H4 (cell line): ENCODE measurements around the gene BTBD7. TPM values are rescaled to one million over a fixed set of nuclear protein-coding genes. Genes with fewer than 3 reads are reported as not detected.

Experiments
- DNase-seq: peaks from one replicate; pipeline ENCODE4 v3.0.0-alpha.2; 2015; ENCODE audit warnings: low spot score
- total RNA-seq: library from RNA; depleted of rRNA; stranded (reverse); fragments of >200 nt; shearing (Covaris generic); gene quantifications from 2 replicates; pipeline ENCODE4 v1.2.3, GENCODE V29; 2014; rRNA removed

Gene BTBD7
- total RNA-seq, 1 experiment from 2014 or later, result 11.0 TPM

GRCh38 chr14:93200553-93200952 lies 132.3 kb downstream of the BTBD7 start:
- no peak for DNase-seq

GRCh38 chr14:93199031-93199430 lies 133.8 kb downstream of the BTBD7 start:
- DNase-seq, result no peak

- no peak for DNase-seq
These were observed 137.4 kb downstream of the BTBD7 start for GRCh38 chr14:93195316-93195999.

Other genes starting within 250 kb of the BTBD7 start
- gene ITPK1, start 217.1 kb downstream of the BTBD7 start, total RNA-seq, result 18.8 and 24.0 TPM in 2 replicates
- 8.9 and 9.1 TPM in 2 replicates for gene MOAP1, start 148.1 kb downstream of the BTBD7 start, total RNA-seq
- gene LYSET, start 147.7 kb downstream of the BTBD7 start, total RNA-seq, result 22.7 and 28.7 TPM in 2 replicates
- gene GON7, start 126.0 kb downstream of the BTBD7 start, total RNA-seq, result 28.8 and 34.8 TPM in 2 replicates
- gene UBR7, start 125.8 kb downstream of the BTBD7 start, total RNA-seq, result 28.4 and 39.5 TPM in 2 replicates
- not detected in 2 replicates for gene COX8C, start 14.1 kb upstream of the BTBD7 start, total RNA-seq
- gene UNC79, start 97.9 kb upstream of the BTBD7 start, total RNA-seq, result 0.02 and 0.06 TPM in 2 replicates